ENCODE data around the gene C1RL. TPM values are rescaled to one million over a fixed set of nuclear protein-coding genes. Genes with fewer than 3 reads are reported as not detected.

Gene C1RL
- total RNA-seq, 4 donors from 2014 or later: 66.2 to 114 (median 95.8) TPM

- no peak for TF ChIP-seq CTCF (IDR thresholded peaks at IDR 0.05; ENCODE audit: low read depth)
These were observed 63.1 kb downstream of the C1RL start for GRCh38 chr12:7045913-7046312.

Small RNA genes within 50 kb of the gene (small RNA-seq; reads per million reads assigned to genes)
- not detected for gene RNU6-485P

Other genes starting within 250 kb of the C1RL start
- 100 to 1,000 TPM; 207 to 328 (median 256) TPM for gene TPI1, start 241.7 kb downstream of the C1RL start, total RNA-seq
- gene SPSB2, start 235.9 kb downstream of the C1RL start, total RNA-seq: 1 to 10 TPM; 4.1 to 6.4 (median 5.7) TPM
- 1 to 10 TPM; 3.9 to 7.9 (median 6.2) TPM for gene LRRC23, start 204.4 kb downstream of the C1RL start, total RNA-seq
- gene ENO2, start 194.6 kb downstream of the C1RL start, total RNA-seq: 1 to 10 TPM; 3.4 to 6.2 (median 5.6) TPM
- 100 to 1,000 TPM in 1 of 4 donors, 10 to 100 TPM in 3; 41.3 to 136 (median 71.6) TPM for gene ATN1, start 181.3 kb downstream of the C1RL start, total RNA-seq
- not detected for gene RNU7-1, start 165.4 kb downstream of the C1RL start, total RNA-seq
- gene C12orf57, start 165.2 kb downstream of the C1RL start, total RNA-seq: 100 to 1,000 TPM; 233 to 359 (median 280) TPM
- gene PTPN6, start 157.9 kb downstream of the C1RL start, total RNA-seq: 10 to 100 TPM in 3 of 4 donors, 1 to 10 TPM in 1; 9.6 to 78.0 (median 29.7) TPM
- gene PHB2, start 138.6 kb downstream of the C1RL start, total RNA-seq: 100 to 1,000 TPM; 129 to 165 (median 147) TPM
- 10 to 100 TPM; 19.2 to 30.2 (median 26.8) TPM for gene EMG1, start 138.3 kb downstream of the C1RL start, total RNA-seq
- 10 to 100 TPM; 21.8 to 55.9 (median 27.1) TPM for gene LPCAT3, start 90.7 kb downstream of the C1RL start, total RNA-seq
- gene C1S, start 48.5 kb downstream of the C1RL start, total RNA-seq: 100 to 1,000 TPM; 328 to 926 (median 676) TPM
- 100 to 1,000 TPM; 265 to 697 (median 433) TPM for gene C1R, start 16.8 kb downstream of the C1RL start, total RNA-seq
- 1 to 10 TPM in 1 of 4 donors, not detected in 3; 2.2 TPM for gene RBP5, start 19.7 kb upstream of the C1RL start, total RNA-seq
- gene CLSTN3, start 21.2 kb upstream of the C1RL start, total RNA-seq: 10 to 100 TPM; 16.1 to 45.6 (median 28.4) TPM
- 10 to 100 TPM; 62.6 to 94.6 (median 70.5) TPM for gene PEX5, start 80.5 kb upstream of the C1RL start, total RNA-seq
- gene ACSM4, start 194.9 kb upstream of the C1RL start, total RNA-seq: not detected